CD4-positive, CD25-positive, alpha-beta regulatory T cell (primary cell): Measurements from ENCODE around the gene SLC2A3. TPM values are rescaled to one million over a fixed set of nuclear protein-coding genes. Genes with fewer than 3 reads are reported as not detected.
"Not testable (repeated sequence)": the region's sequence is repeated elsewhere in the genome, so short reads cannot be mapped to it uniquely, and the experiment has no call there.

Source experiments
- ATAC-seq, 2 donors: fragments of 150-1000 bp; cut with Tn5 transposase; one replicate each; pipeline ENCODE4 v1.10.0; 2021; ENCODE audit warnings: low read depth in 2 of 2, moderate number of reproducible peaks in 2 of 2, moderate library complexity in 1 of 2
- DNase-seq, 3 donors: peaks; one replicate each; pipeline versions ENCODE4 v3.0.0 to v3.0.0-alpha.2; 2012 to 2022; ENCODE audit warnings: mixed read lengths in 1 of 3
- H3K27ac ChIP-seq: one replicate; pipeline ENCODE4 v1.7.0; 2013; ENCODE audit warnings: mild to moderate bottlenecking, low read length; ENCODE audit not compliant: insufficient read depth, poor library complexity, severe bottlenecking
- H3K27me3 ChIP-seq: one replicate; pipeline ENCODE4 v1.7.0; 2013; ENCODE audit warnings: low read length; ENCODE audit not compliant: control insufficient read depth, insufficient read depth
- H3K36me3 ChIP-seq: one replicate; pipeline ENCODE4 v1.7.0; 2013; ENCODE audit warnings: mild to moderate bottlenecking, low read length, moderate library complexity; ENCODE audit not compliant: control insufficient read depth, insufficient read depth
- H3K4me1 ChIP-seq: 2 replicates; pipeline ENCODE4 v1.7.0; 2013; ENCODE audit warnings: mild to moderate bottlenecking, low read length; ENCODE audit not compliant: insufficient read depth, control insufficient read depth, poor library complexity, severe bottlenecking
- H3K4me3 ChIP-seq: one replicate; pipeline ENCODE4 v1.7.0; 2013; ENCODE audit warnings: low read depth, mild to moderate bottlenecking, low read length, moderate library complexity
- H3K9me3 ChIP-seq, 2 experiments: 1 replicate in 1 of 2; 2 replicates in 1 of 2; pipeline ENCODE4 v1.7.0; 2013; ENCODE audit warnings: low read length in 2 of 2, mild to moderate bottlenecking in 1 of 2, moderate library complexity in 1 of 2; ENCODE audit not compliant: control insufficient read depth in 2 of 2
- H3K27ac Mint-ChIP-seq, 3 donors: one replicate each; pipeline ENCODE4 v1.8.0; 2020 to 2022; ENCODE audit warnings: mild to moderate bottlenecking in 3 of 3, mixed read lengths in 3 of 3, moderate library complexity in 2 of 3
- H3K27me3 Mint-ChIP-seq: one replicate; pipeline ENCODE4 v1.8.0; 2022; ENCODE audit warnings: mild to moderate bottlenecking, mixed read lengths
- H3K36me3 Mint-ChIP-seq: one replicate; pipeline ENCODE4 v1.8.0; 2020; ENCODE audit warnings: mixed read lengths
- H3K4me1 Mint-ChIP-seq, 4 donors: one replicate each; pipeline ENCODE4 v1.8.0; 2020 to 2022; ENCODE audit warnings: mixed read lengths in 4 of 4, mild to moderate bottlenecking in 1 of 4
- H3K4me3 Mint-ChIP-seq, 4 donors: one replicate each; pipeline ENCODE4 v1.8.0; 2020 to 2022; ENCODE audit warnings: mild to moderate bottlenecking in 4 of 4, mixed read lengths in 4 of 4, moderate library complexity in 3 of 4
- H3K9me3 Mint-ChIP-seq, 7 donors: one replicate each; pipeline ENCODE4 v1.8.0; 2020 to 2022; ENCODE audit warnings: mixed read lengths in 7 of 7, mild to moderate bottlenecking in 3 of 7, moderate library complexity in 2 of 7
- polyA plus RNA-seq, 4 donors: library from polyadenylated mRNA; unstranded; fragments of 300-500 nt; fragmentation: Illumina TruSeq; gene quantifications; one replicate each; pipeline ENCODE4 v1.2.3, GENCODE V29; 2021
- total RNA-seq: library from RNA; stranded (reverse); gene quantifications from one replicate; pipeline ENCODE4 v1.2.3, GENCODE V29; 2022

Gene SLC2A3
- total and polyA plus RNA-seq, 5 donors from 2014 or later = 96.9 to 947 (median 105) TPM

DNA sequence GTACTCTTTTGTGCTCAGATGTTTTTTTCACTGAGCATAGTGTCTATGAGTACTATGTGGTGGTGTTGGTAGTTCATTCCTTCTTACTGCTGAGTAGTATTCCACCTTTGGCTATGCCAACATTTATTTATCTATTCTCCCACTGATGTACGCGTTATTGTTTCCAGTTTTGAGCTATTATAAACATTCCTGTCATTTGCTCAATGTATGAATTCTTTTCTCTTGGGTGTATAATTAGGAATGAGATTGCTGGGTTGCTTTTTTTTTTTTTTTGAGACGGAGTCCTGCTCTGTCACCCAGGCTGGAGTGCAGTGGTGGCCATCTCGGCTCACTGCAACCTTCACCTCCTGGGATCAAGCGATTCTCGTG lies 37.5 kb upstream of the SLC2A3 start:
- H3K9me3 ChIP-seq = no peaks in the 10 kb centered on the region
- H3K27me3 ChIP-seq = no peaks in the 10 kb centered on the region
- H3K27ac ChIP-seq = no peak overlapping the region
- Mint-ChIP-seq H3K27me3 (peaks cover 6% of the 10 kb centered on the region), H3K9me3 (no peaks in the 10 kb centered on the region), H3K4me3 (peak overlapping the region; percentile 58 to 88 (median 72)), H3K36me3 (peaks cover 3% of the 10 kb centered on the region), H3K4me1 (peaks cover 15 to 38% (median 28%) of the 10 kb centered on the region in 4 donors), H3K27ac (peak overlapping the region in 2 of 3 donors; percentile 65 to 90)
- ATAC-seq = no peak
- no peaks in the 10 kb centered on the region for H3K36me3 ChIP-seq
- H3K4me1 ChIP-seq = peaks cover 24% of the 10 kb centered on the region
- DNase-seq = no peak
- no peak overlapping the region for H3K4me3 ChIP-seq

DNA sequence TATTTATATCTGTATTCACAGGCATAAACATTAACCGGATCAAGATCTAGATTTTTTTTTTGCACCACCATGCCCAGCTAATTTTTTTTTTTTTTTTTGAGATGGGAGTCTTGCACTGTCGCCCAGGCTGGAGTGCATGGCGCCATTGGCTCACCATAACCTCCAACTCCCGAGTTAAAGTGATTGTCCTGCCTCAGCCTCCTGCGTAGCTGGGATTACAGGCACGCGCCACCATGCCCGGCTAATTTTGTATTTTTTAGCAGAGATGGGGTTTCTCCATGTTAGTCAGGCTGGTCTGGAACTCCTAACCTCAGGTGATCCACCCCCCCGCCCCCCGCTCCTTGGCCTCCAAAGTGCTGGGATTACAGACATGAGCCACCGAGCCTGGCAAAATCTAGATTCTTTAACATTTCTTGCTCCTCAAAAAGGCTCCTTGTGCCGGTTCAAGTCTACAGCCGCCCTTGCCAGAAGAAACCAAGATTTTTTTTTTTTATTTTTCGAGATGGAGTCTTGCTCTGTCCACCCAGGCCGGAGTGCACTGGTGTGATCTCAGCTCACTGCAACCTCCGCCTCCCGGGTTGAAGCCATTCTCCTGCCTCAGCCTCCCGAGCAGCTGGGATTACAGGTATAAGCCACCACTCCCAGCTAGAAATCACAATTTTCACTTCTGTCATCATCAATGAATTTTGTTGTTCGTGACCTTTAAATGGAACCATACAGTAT lies 36.9 kb upstream of the SLC2A3 start:
- H3K27me3 ChIP-seq = no peaks in the 10 kb centered on the region
- no peak for ATAC-seq
- peak overlapping the region; percentile 61 to 90 (median 89) for H3K27ac Mint-ChIP-seq

DNA sequence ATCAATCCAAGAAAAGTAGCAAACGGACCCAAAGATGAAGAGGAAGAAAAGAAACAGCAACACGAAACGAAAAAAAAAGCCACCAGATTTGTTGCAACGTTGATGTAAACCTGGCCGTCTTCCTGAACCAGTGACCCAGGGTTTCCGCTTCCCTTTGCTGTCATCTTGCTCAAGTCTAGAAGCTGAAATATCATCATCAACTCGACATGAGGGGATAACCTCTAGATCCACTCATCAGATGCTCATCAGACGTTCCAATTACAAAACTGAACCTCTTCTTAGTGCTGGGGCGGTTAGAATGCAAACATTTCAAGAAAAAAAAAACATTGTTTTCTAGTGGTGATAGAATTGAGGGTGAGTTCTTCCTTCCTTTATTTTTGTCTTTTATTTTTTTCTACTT lies 36.3 kb upstream of the SLC2A3 start:
- H3K4me1 ChIP-seq = peaks cover 24% of the 10 kb centered on the region
- H3K27ac Mint-ChIP-seq = peak overlapping the region; percentile 61 to 90 (median 89)
- H3K27me3 Mint-ChIP-seq, H3K36me3 Mint-ChIP-seq, H3K9me3 ChIP-seq, H3K36me3 ChIP-seq, H3K9me3 Mint-ChIP-seq, H3K27me3 ChIP-seq: not testable (repeated sequence)
- H3K27ac ChIP-seq = peak overlapping the region; percentile 47
- peaks cover 15 to 38% (median 27%) of the 10 kb centered on the region in 4 donors for H3K4me1 Mint-ChIP-seq
- ATAC-seq = peak; percentile 19 to 49
- peak overlapping the region; percentile 47 for H3K4me3 ChIP-seq
- peak in 1 of 3 donors; percentile 43 for DNase-seq
- peak overlapping the region; percentile 64 to 96 (median 82) for H3K4me3 Mint-ChIP-seq

More for the DNA sequence above, 36.9 kb upstream of the SLC2A3 start:
- H3K9me3 Mint-ChIP-seq = no peaks in the 10 kb centered on the region
- peak overlapping the region; percentile 47 for H3K4me3 ChIP-seq
- H3K27me3 Mint-ChIP-seq = peaks cover 6% of the 10 kb centered on the region
- DNase-seq = no peak
- H3K36me3 Mint-ChIP-seq = peaks cover 3% of the 10 kb centered on the region
- peaks cover 24% of the 10 kb centered on the region for H3K4me1 ChIP-seq
- peak overlapping the region; percentile 47 for H3K27ac ChIP-seq
- H3K36me3 ChIP-seq = no peaks in the 10 kb centered on the region
- no peaks in the 10 kb centered on the region for H3K9me3 ChIP-seq
- peak overlapping the region; percentile 74 to 96 (median 82) for H3K4me3 Mint-ChIP-seq
- H3K4me1 Mint-ChIP-seq = peaks cover 15 to 38% (median 27%) of the 10 kb centered on the region in 4 donors

DNA sequence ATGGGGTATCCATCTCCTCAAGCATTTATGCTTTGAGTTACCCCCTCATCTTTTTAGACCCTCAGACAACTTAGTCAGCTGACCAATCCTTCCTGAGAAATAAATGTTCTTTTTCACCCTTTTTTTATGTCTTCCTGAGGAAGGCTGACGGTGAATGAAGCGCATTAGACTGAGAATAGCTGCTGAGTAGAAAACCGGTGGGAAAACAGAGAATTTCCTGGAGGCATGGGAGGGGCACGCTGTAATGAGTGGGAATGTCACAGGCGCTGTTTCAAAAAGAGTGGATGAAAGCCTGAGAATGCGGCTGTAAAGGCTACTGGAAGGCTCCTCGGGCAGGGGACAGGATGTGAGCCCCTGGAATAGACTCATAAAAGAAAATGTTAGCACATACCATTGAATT lies 35.8 kb upstream of the SLC2A3 start:
- not testable (repeated sequence) for ATAC-seq, H3K36me3 Mint-ChIP-seq, H3K36me3 ChIP-seq, H3K27me3 ChIP-seq, DNase-seq, H3K27me3 Mint-ChIP-seq, H3K9me3 ChIP-seq, H3K9me3 Mint-ChIP-seq
- H3K4me3 Mint-ChIP-seq = peak overlapping the region; percentile 91 to 96 (median 92)
- peak overlapping the region; percentile 93 for H3K27ac ChIP-seq
- peaks cover 24% of the 10 kb centered on the region for H3K4me1 ChIP-seq
- H3K4me1 Mint-ChIP-seq = peaks cover 15 to 38% (median 28%) of the 10 kb centered on the region in 4 donors
- peak overlapping the region; percentile 86 for H3K4me3 ChIP-seq
- H3K27ac Mint-ChIP-seq = peak overlapping the region; percentile 2 to 99 (median 97)

DNA sequence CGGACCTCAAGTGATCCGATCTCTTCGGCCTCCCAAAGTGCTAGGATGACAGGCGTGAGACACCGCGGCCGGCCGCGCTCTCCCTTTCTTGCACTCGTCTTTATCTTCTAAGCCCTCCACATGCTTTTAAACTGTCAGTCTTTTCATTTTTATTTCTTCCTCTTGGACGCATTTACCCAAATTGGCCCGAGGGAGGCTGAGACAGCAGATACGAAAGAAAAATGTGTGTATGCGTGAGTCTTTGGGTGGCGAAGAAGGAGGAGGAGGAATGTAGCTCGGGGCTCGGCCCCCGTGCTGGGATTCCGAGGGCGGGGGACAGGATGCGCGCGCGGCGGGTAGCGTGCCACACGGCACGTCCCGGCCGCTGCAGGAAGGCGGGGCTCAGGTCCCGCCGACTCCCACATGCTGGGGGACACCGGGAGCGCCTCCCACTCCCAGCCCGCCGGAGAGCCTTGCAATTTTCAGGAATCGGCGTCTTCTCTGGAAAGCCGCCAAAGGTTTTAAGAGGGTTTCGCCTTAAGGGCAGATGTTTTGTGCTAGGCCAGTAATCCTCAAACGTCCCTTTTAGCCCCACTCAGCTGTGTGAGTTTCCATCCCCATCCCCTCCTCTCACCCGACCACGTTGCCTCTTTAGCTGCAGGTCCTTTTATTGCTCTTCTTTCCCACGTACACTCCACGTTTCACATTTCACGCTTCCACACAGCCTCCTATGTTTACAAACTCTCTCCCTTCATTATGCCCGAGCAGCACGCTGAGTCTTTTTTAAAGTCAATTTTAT lies 34.7 kb upstream of the SLC2A3 start:
- peak; percentile 91 to 92 for ATAC-seq
- H3K9me3 Mint-ChIP-seq = no peaks in the 10 kb centered on the region
- Histone ChIP-seq H3K27me3 (no peaks in the 10 kb centered on the region), H3K9me3 (no peaks in the 10 kb centered on the region), H3K36me3 (no peaks in the 10 kb centered on the region), H3K4me3 (peak overlapping the region; percentile 86), H3K4me1 (peaks cover 24% of the 10 kb centered on the region), H3K27ac (peak overlapping the region; percentile 93)
- H3K27me3 Mint-ChIP-seq = peaks cover 6% of the 10 kb centered on the region
- no peaks in the 10 kb centered on the region for H3K36me3 Mint-ChIP-seq
- peak overlapping the region; percentile 91 to 96 (median 92) for H3K4me3 Mint-ChIP-seq
- H3K27ac Mint-ChIP-seq = peak overlapping the region; percentile 97 to 99 (median 97)
- peaks cover 15 to 43% (median 28%) of the 10 kb centered on the region in 4 donors for H3K4me1 Mint-ChIP-seq
- DNase-seq = peak; percentile 71 to 89 (median 79)

DNA sequence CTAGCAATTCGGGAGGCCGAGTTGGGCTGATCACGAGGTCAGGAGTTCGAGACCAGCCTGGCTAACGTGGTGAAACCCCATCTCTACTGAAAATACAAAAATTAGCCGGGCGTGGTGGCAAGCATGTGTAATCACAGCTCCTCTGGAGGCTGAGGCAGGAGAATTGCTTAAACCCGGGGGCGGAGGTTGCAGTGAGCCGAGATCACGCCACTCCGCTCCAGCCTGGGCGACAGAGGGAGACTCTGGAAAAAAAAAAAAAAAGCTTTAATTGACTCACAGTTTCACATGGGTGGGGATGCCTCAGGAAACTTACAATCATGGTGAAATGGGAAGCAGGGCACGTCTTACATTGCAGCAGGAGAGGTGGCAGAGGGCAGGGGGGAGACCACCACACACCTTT lies 30.6 kb upstream of the SLC2A3 start:
- peaks cover 6% of the 10 kb centered on the region for H3K27me3 Mint-ChIP-seq
- DNase-seq = no peak
- H3K27ac Mint-ChIP-seq = no peak overlapping the region

DNA sequence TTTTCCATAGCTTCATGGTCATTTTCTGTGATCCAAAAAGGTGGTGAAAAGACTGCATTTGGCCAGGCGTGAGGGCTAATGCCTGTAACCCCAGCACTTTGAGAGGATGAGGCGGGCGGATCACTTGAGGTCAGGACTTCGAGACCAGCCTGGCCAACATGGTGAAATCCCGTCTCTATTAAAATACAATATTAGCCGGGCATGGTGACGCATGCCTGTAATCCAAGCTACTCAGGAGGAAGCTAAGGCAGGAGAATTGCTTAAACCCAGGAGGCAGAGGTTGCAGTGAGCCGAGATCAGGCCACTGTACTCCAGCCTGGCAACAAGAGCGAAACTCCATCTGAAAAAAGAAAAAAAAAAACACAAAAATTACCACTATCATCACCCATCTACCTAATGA lies 28.7 kb upstream of the SLC2A3 start:
- not testable (repeated sequence) for ATAC-seq, H3K27me3 ChIP-seq, H3K4me3 Mint-ChIP-seq, DNase-seq, H3K9me3 ChIP-seq, H3K36me3 ChIP-seq, H3K4me3 ChIP-seq, H3K27me3 Mint-ChIP-seq, H3K27ac ChIP-seq, H3K9me3 Mint-ChIP-seq, H3K36me3 Mint-ChIP-seq
- peaks cover 7 to 36% (median 26%) of the 10 kb centered on the region in 4 donors for H3K4me1 Mint-ChIP-seq
- peak overlapping the region in 1 of 3 donors; percentile 15 for H3K27ac Mint-ChIP-seq
- H3K4me1 ChIP-seq = peaks cover 22% of the 10 kb centered on the region

More for the DNA sequence above, 30.6 kb upstream of the SLC2A3 start:
- peaks cover 6 to 39% (median 28%) of the 10 kb centered on the region in 4 donors for H3K4me1 Mint-ChIP-seq
- Histone ChIP-seq H3K4me1 (peaks cover 26% of the 10 kb centered on the region), H3K9me3 (no peaks in the 10 kb centered on the region), H3K27me3 (no peaks in the 10 kb centered on the region), H3K27ac (no peak overlapping the region), H3K4me3 (no peak overlapping the region), H3K36me3 (no peaks in the 10 kb centered on the region)
- H3K36me3 Mint-ChIP-seq = no peaks in the 10 kb centered on the region
- no peak for ATAC-seq
- H3K9me3 Mint-ChIP-seq = no peaks in the 10 kb centered on the region
- peak overlapping the region in 2 of 4 donors; percentile 69 to 73 for H3K4me3 Mint-ChIP-seq
